K562 (cell line): Measurements from ENCODE around the gene ERFL. TPM values are rescaled to one million over a fixed set of nuclear protein-coding genes. Genes with fewer than 3 reads are reported as not detected.
A peak's percentile ranks its signal among the peaks of the same experiment; 100 is the strongest.

Experiments
- BRCA1 ChIP-seq, 2 experiments: fragments of 450-650 bp in 1 of 2; sonication (generic) in 1 of 2; formaldehyde crosslinking in 1 of 2; IDR thresholded peaks; 2 replicates each; pipeline versions ENCODE4 v1.5.0 to v1.6.1; 2017 to 2020; ENCODE audit warnings: mild to moderate bottlenecking in 1 of 2, missing genetic modification reagents in 1 of 2
- CBX3 ChIP-seq, 2 experiments: IDR thresholded peaks; 1 replicate in 1 of 2; 2 replicates in 1 of 2; pipeline ENCODE4 v1.6.1; 2012; ENCODE audit warnings: inconsistent platforms in 2 of 2, low read length in 2 of 2, borderline replicate concordance in 1 of 2, control low read depth in 1 of 2
- CHD1 ChIP-seq: fragments of 200-600 bp; sonication (generic); IDR thresholded peaks from one replicate; pipeline ENCODE4 v1.6.1; 2012; ENCODE audit warnings: mild to moderate bottlenecking, moderate library complexity, low read length, inconsistent platforms
- CHD2 ChIP-seq: IDR thresholded peaks from 2 replicates; pipeline ENCODE4 v1.6.1; 2011; ENCODE audit warnings: low read depth, low read length
- EP300 ChIP-seq: IDR thresholded peaks from 2 replicates; pipeline ENCODE4 v1.6.1; 2012; ENCODE audit warnings: low read length, improper control_type of control experiment
- HDAC6 ChIP-seq: IDR thresholded peaks from 2 replicates; pipeline ENCODE4 v1.6.1; 2012; ENCODE audit warnings: low read depth, mild to moderate bottlenecking, control low read depth, inconsistent platforms, low read length, moderate library complexity
- HOXB6 ChIP-seq: fragments of 250-450 bp; sonication (Bioruptor Pico); IDR thresholded peaks from 2 replicates; pipeline ENCODE4 v1.5.1; 2022; ENCODE audit warnings: mild to moderate bottlenecking, borderline replicate concordance
- KAT8 ChIP-seq: fragments of 450-650 bp; IDR thresholded peaks from 2 replicates; pipeline ENCODE4 v1.6.1; 2016; ENCODE audit warnings: low read depth, mild to moderate bottlenecking
- MTA3 ChIP-seq: fragments of 450-650 bp; formaldehyde crosslinking; IDR thresholded peaks from 2 replicates; pipeline ENCODE4 v1.6.1; 2017; ENCODE audit warnings: mild to moderate bottlenecking, borderline replicate concordance
- NCOA1 ChIP-seq: fragments of 450-650 bp; IDR thresholded peaks from 2 replicates; pipeline ENCODE4 v1.6.1; 2016; ENCODE audit warnings: low read depth
- NFIC ChIP-seq: fragments of 450-650 bp; IDR thresholded peaks from 2 replicates; pipeline ENCODE4 v1.6.1; 2017; ENCODE audit warnings: mild to moderate bottlenecking, inconsistent platforms
- POLR2AphosphoS5 ChIP-seq: IDR thresholded peaks from 2 replicates; pipeline ENCODE4 v1.6.1; 2011; ENCODE audit warnings: mild to moderate bottlenecking, low read depth, low read length, moderate library complexity; ENCODE audit not compliant: control insufficient read depth, insufficient read depth
- POLR3A ChIP-seq: IDR thresholded peaks from 2 replicates; pipeline ENCODE4 v1.6.1; 2011; ENCODE audit warnings: borderline replicate concordance, mild to moderate bottlenecking, moderate library complexity; ENCODE audit not compliant: insufficient read length, insufficient read depth; ENCODE audit errors: extremely low read depth
- RBM39 ChIP-seq: fragments of 200-400 bp; formaldehyde crosslinking; optimal IDR thresholded peaks from 2 replicates; pipeline ENCODE3; 2018; ENCODE audit warnings: low read depth, low read length
- SMAD1 ChIP-seq: fragments of 150-350 bp; IDR thresholded peaks from 2 replicates; pipeline ENCODE4 v1.6.1; 2014; ENCODE audit warnings: low read length, low read depth; ENCODE audit not compliant: partially characterized antibody
- STAT5A ChIP-seq: IDR thresholded peaks from 2 replicates; pipeline ENCODE4 v1.6.1; 2012; ENCODE audit warnings: low read length, inconsistent platforms, borderline replicate concordance
- TEAD1 ChIP-seq, 2 experiments: fragments of 450-650 bp in 1 of 2; sonication (generic) in 1 of 2; formaldehyde crosslinking; IDR thresholded peaks; 2 replicates each; pipeline versions ENCODE4 v1.4.0 to v1.8.0; 2020 to 2022; ENCODE audit warnings: mild to moderate bottlenecking in 2 of 2, missing genetic modification reagents in 1 of 2
- TOE1 ChIP-seq, 2 experiments: fragments of 450-650 bp in 1 of 2; sonication (generic) in 1 of 2; formaldehyde crosslinking in 1 of 2; IDR thresholded peaks; 2 replicates each; pipeline versions ENCODE4 v1.7.1 to v1.8.0; 2016 to 2022; ENCODE audit warnings: borderline replicate concordance in 2 of 2, mild to moderate bottlenecking in 2 of 2, antibody characterized with exemption in 1 of 2, inconsistent platforms in 1 of 2, low read depth in 1 of 2, missing genetic modification reagents in 1 of 2, moderate library complexity in 1 of 2
- ZNF695 ChIP-seq: fragments of 450-650 bp; formaldehyde crosslinking; IDR thresholded peaks from 2 replicates; pipeline ENCODE4 v1.4.0; 2020; ENCODE audit warnings: mild to moderate bottlenecking, moderate library complexity
- ZNF778 ChIP-seq: fragments of 450-650 bp; formaldehyde crosslinking; IDR thresholded peaks from 2 replicates; pipeline ENCODE4 v1.4.0; 2020; ENCODE audit warnings: mild to moderate bottlenecking, moderate library complexity
- polyA plus RNA-seq, 8 experiments: library from polyadenylated mRNA; depleted of rRNA in 4 of 8; stranded (reverse) in 5 of 8; unstranded in 3 of 8; fragments of >200 nt; fragmentation: Nextera tagmentation in 2 of 8; fragmentation: Illumina TruSeq in 1 of 8; extraction: Ambion mirVana in 2 of 8; extraction: Trizol in 1 of 8; gene quantifications; 2 replicates each; pipeline versions ENCODE4 v1.2.1 to v1.2.3, GENCODE V29; 2011 to 2014; ENCODE audit warnings: inconsistent platforms in 1 of 8, missing spikeins in 1 of 8
- total RNA-seq, 7 experiments: library from RNA; depleted of rRNA in 6 of 7; stranded (reverse); fragments of >200 nt in 6 of 7; fragmentation: Illumina TruSeq in 2 of 7; extraction: Trizol in 2 of 7; gene quantifications; 2 replicates each; pipeline versions ENCODE4 v1.2.1 to v1.2.3, GENCODE V29; 2011 to 2021; ENCODE audit warnings: low replicate concordance in 1 of 7
- TF ChIP-seq, protein P1 (sequence below): fragments of 450-650 bp; IDR thresholded peaks from 2 replicates; pipeline ENCODE4 v1.6.1; 2016; ENCODE audit warnings: antibody characterized with exemption
- TF ChIP-seq, protein P2 (sequence below): fragments of 200-400 bp; formaldehyde crosslinking; IDR thresholded peaks from 2 replicates; pipeline ENCODE4 v1.6.1; 2017; ENCODE audit warnings: mild to moderate bottlenecking, low read depth, low read length, moderate library complexity
- TF ChIP-seq, protein P3 (sequence below), 2 experiments: IDR thresholded peaks; 2 replicates each; pipeline ENCODE4 v1.6.1; 2011; ENCODE audit warnings: borderline replicate concordance in 1 of 2, control low read depth in 1 of 2, low read depth in 1 of 2, low read length in 1 of 2, mild to moderate bottlenecking in 1 of 2, mixed read lengths in 1 of 2, moderate library complexity in 1 of 2; ENCODE audit not compliant: insufficient read depth in 1 of 2, insufficient read length in 1 of 2, poor library complexity in 1 of 2, severe bottlenecking in 1 of 2; ENCODE audit errors: extremely low read depth in 1 of 2

ERFL gene
- total and polyA plus RNA-seq, 9 of the 15 experiments (the other 6 are each of a cell fraction or from before 2014, with no cell fraction given) = 0.07 to 0.75 (median 0.32) TPM; not detected in 4

DNA sequence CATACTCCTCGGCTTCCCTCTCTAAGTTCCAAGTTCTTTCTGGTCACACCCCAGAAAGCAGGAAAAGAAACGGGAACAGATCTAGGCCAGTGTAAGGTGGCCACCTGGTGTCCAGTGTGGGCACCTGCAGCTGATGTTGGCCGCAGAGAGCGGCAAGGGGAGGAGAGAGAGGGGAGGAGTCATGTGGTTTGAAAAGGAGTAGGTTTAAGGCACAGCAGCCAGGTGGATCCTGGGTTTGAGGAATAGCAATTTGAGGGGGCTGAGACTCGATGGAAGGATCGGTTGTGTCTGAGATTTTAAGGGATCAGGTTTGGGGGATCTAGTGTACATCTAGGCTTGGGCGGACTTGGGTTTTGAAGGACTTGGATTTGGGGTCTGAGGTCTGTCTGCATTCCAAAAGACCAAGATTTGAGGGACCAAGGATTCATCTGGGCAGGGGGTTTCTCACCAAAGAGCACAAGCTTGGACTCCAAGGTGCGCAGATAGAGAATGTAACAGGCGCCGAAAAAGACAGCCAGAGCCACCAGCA lies 29.7 kb upstream of the ERFL start (continued):
- TF ChIP-seq POLR3A (no peak), MTA3 (no peak), CBX3 (IDR thresholded peaks at IDR 0.05; ENCODE audit: borderline replicate concordance in 1 of 2, low read length in 2 of 2) (no peak; a peak in 1 of 3 replicates), ZNF695 (CRISPR knock-in tag) (no peak), ZNF778 (CRISPR knock-in tag) (no peak), NCOA1 (no peak), CHD1 (no peak), SMAD1 (no peak), TEAD1 (CRISPR knock-in tag; IDR thresholded peaks at IDR 0.05) (no peak), POLR2AphosphoS5 (no peak), TOE1 (IDR thresholded peaks at IDR 0.05; ENCODE audit: borderline replicate concordance) (peak; percentile 72; the same call in 1 of the 2 replicates), TOE1 (CRISPR knock-in tag; IDR thresholded peaks at IDR 0.05; ENCODE audit: borderline replicate concordance, low read depth) (0 out of 2 replicates have a peak, but pooled peaks have one; percentile 11), HOXB6 (no peak), CHD2 (no peak), NFIC (no peak; the same call in 1 of the 2 replicates), BRCA1 (IDR thresholded peaks at IDR 0.05) (no peak), BRCA1 (CRISPR knock-in tag; IDR thresholded peaks at IDR 0.05) (no peak), RBM39 (peak; percentile 39), EP300 (no peak), KAT8 (no peak), STAT5A (no peak), HDAC6 (no peak)
- TF ChIP-seq, protein P1, sequence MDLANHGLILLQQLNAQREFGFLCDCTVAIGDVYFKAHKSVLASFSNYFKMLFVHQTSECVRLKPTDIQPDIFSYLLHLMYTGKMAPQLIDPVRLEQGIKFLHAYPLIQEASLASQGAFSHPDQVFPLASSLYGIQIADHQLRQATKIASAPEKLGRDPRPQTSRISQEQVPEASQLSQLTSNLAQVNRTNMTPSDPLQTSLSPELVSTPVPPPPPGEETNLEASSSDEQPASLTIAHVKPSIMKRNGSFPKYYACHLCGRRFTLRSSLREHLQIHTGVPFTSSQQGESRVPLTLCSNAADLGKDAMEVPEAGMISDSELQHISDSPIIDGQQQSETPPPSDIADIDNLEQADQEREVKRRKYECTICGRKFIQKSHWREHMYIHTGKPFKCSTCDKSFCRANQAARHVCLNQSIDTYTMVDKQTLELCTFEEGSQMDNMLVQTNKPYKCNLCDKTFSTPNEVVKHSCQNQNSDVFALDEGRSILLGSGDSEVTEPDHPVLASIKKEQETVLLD = no peak
- TF ChIP-seq, protein P2, sequence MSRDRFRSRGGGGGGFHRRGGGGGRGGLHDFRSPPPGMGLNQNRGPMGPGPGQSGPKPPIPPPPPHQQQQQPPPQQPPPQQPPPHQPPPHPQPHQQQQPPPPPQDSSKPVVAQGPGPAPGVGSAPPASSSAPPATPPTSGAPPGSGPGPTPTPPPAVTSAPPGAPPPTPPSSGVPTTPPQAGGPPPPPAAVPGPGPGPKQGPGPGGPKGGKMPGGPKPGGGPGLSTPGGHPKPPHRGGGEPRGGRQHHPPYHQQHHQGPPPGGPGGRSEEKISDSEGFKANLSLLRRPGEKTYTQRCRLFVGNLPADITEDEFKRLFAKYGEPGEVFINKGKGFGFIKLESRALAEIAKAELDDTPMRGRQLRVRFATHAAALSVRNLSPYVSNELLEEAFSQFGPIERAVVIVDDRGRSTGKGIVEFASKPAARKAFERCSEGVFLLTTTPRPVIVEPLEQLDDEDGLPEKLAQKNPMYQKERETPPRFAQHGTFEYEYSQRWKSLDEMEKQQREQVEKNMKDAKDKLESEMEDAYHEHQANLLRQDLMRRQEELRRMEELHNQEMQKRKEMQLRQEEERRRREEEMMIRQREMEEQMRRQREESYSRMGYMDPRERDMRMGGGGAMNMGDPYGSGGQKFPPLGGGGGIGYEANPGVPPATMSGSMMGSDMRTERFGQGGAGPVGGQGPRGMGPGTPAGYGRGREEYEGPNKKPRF = no peak
- TF ChIP-seq, protein P3, sequence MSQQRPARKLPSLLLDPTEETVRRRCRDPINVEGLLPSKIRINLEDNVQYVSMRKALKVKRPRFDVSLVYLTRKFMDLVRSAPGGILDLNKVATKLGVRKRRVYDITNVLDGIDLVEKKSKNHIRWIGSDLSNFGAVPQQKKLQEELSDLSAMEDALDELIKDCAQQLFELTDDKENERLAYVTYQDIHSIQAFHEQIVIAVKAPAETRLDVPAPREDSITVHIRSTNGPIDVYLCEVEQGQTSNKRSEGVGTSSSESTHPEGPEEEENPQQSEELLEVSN (IDR thresholded peaks at IDR 0.05; ENCODE audit: borderline replicate concordance in 1 of 2, extremely low read depth in 1 of 2, insufficient read depth in 1 of 2, insufficient read length in 1 of 2, low read depth in 1 of 2, low read length in 1 of 2, poor library complexity in 1 of 2, severe bottlenecking in 1 of 2) = peak in 1 of 2 experiments; percentile 50
